Activated naive CD8-positive, alpha-beta T cell treated with anti-CD3 and anti-CD28 coated beads, Interleukin-2, amount 50 U/mL, for 16 hours (primary cell): ENCODE data around the gene COL6A3.
"Not testable (repeated sequence)": the region's sequence is repeated elsewhere in the genome, so short reads cannot be mapped to it uniquely, and the experiment has no call there.

Experiments
- DNase-seq: peaks from one replicate; pipeline ENCODE4 v3.0.0-alpha.2; 2020; ENCODE audit warnings: low read depth, low spot score

The COL6A3 gene

DNA sequence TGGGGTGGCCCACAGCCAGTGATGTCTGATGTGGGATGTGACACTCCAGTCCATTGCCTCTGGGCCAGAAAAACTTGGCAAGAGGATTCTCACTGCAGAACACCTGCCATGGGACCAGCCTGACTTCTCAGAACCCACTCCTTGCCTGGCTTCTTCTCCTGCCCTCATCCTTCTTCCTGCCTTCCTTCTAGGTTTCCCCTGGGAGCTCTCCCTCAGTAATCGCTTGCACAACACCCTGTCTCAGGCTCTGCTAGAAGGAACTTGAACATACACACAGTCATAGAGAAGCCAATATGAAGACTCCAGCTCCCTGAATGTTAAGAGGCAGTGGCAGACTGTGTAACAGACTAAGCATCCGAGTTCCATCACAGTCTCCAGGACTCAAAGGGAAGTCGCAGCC is 4.3 kb upstream of the COL6A3 start:
- DNase-seq, result no peak

DNA sequence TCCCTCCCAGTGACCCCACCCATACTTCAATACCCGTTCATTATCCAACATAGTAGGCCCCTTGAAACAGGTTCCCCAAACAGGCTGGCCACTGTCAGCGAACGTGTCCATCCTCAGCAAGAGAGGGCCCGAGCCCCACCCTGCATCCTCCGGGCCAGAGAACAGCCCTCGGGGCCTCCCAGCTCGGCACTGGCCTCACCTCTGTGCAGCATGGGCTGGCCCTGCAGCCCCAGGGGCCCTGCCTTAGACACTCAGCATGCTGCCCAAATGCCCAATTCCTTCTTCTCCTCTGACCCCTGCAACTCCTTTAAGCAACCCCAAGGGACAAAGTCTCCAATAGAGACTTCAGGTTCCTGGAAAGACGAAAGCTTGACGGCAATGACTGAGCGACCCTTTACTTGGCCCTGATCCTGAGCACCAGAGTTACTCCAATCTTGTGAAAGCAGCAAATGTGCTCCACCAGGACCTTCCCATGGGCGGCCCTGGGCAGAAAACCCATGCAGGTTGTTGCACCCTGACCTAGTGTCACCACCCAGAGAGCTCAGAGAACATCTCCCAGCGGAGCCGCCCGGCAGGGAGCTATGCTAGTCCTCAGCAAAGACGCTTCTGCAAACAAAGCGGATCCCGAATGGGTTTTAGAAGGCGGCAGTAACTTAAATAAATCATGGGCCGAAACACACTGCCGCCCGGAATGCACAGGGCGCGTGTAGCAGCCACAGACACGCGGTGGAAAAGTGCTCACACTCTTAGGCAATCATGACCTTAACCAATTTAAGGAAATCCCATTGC is 782 bp downstream of the COL6A3 start:
- DNase-seq, result no peak

- DNase-seq, result no peak
Observed at GRCh38 chr2:237412646-237412987, 1.3 kb downstream of the COL6A3 start.

- DNase-seq, result no peak
Observed at GRCh38 chr2:237411683-237412423, 2.1 kb downstream of the COL6A3 start.

DNA sequence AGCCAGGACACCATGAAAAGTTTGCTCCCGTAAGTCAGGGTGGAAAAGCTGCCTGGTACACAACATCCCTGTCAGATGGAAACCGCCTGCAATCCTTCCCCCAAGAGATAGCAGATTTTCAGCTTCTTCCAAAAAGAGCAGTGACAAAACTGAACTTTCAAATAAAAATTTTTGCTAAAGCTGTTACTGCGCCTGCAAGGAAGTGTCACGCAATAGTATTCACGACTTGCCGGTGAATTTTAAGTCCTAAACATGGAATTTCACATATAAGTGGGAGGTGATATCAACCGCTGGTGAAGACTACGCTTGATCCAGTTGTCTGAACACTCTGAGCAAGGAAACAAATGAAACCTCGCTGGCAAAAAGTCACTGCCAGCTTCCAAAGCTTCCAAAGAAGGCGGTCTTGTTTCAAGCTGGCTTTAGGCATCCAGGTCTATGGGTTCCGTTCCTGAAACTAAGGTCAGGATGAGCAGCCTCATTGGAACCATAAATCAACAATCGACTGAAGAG is 2.8 kb downstream of the COL6A3 start:
- no peak for DNase-seq

- DNase-seq, result not testable (repeated sequence)
Observed at GRCh38 chr2:237409263-237409662, 4.7 kb downstream of the COL6A3 start.

GRCh38 chr2:237408335-237409000 is 5.5 kb downstream of the COL6A3 start:
- no peak for DNase-seq

- DNase-seq, result no peak
Observed at GRCh38 chr2:237407700-237408099, 6.3 kb downstream of the COL6A3 start.

DNA sequence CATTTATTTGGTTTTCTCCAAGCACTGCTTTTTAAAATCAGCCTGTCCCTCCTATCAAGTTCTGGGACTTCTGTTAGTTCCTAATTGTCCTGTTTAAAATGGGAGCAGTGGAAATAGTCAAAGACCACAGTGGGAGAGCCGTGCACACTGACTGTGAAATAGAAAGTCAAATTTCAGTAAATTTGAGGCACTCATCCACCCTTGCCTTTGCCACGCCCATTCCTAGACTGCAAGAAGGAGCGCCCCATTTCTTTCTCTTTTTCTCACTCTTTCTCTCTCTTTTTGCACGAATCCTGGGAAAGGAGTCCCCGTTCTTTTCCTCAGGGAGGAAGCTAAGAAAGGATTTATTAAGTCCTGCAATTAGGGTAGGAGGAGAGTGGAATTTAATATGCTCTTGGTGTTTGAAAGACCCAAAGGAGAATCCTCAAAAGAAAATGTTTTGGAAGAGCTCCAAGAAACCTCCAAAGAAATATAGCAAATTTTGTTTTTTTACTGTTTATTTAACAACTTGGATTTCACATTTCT is 7.5 kb downstream of the COL6A3 start:
- DNase-seq, result no peak

DNA sequence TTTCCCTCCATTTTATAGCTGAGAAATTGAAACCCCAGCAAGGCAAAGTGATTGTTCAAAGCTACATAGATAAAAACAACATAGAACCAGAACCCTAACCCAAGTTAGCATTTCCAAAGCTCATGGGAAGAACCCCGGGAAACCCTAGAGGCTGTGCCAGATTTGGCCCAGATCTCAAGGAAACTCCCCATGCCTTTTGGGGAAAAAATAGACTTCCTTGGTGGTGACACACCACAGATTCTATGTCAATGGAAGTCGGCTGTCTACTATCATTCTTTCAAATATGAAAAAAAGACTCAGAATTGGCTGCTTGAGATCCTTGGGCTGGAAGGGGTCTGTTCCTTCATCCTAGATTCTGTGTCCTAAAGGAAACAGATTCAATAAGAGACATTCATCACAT is 8.4 kb downstream of the COL6A3 start:
- no peak for DNase-seq

GRCh38 chr2:237405006-237405559 is 8.9 kb downstream of the COL6A3 start:
- no peak for DNase-seq

DNA sequence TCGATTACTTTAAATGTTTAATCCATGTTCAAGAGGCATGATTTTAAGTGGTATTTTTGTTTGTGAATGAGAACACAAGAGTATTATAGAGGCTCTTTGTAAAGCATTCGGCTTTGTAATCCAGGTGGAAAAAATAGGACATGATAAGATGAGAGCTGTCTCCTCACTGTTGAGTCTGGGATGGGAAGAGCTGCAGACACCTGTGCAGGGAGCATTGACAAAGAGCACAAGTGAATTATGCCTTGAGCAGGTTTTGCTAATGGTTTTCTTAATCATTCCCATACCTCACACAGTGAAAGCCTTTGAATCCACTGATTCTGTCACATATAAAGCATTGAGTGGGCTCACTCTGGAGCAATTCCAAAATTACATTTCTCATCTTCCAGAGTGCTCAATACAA is 9.6 kb downstream of the COL6A3 start:
- DNase-seq, result no peak

- DNase-seq, result no peak
Observed at GRCh38 chr2:237403024-237403882, 10.7 kb downstream of the COL6A3 start.

DNA sequence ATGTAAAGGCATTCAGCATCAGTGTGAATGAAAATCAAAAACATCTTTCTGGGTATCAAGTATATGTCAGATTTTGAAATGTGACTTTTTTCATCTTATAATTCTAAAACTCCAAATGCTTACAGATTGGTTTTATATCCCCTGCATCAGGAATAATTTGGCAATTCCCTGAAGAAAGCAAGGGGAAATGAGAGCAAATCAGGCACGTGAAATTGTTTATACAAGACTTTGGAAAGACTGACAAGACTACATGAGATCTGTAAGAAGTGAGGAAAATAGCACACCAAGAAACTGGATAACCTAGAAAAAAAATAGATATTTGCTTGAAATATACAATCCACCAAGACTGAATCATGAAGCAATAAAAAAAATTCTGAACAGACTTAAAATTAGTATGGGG is 13.8 kb downstream of the COL6A3 start:
- DNase-seq, result no peak

- no peak for DNase-seq
Observed at GRCh38 chr2:237397072-237397471, 16.9 kb downstream of the COL6A3 start.

DNA sequence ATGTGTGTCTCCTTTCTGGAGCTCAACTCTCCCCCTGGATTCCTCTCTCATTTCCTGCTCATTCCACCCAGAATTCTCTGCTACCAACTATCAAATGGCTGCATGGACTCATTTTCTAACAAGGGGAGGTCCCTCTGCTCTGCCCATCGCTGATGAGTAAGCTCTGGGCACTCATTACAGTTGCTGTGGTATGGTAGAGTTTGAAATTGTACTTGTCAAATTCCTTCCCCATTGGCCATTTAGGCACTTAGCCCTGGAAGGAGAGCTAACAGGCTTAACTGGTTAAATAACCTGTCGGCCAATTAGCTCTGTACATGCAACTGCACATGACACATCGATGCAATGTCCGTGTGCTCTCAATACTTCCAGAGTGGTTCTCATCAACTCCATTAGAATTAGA is 20.4 kb downstream of the COL6A3 start:
- no peak for DNase-seq

DNA sequence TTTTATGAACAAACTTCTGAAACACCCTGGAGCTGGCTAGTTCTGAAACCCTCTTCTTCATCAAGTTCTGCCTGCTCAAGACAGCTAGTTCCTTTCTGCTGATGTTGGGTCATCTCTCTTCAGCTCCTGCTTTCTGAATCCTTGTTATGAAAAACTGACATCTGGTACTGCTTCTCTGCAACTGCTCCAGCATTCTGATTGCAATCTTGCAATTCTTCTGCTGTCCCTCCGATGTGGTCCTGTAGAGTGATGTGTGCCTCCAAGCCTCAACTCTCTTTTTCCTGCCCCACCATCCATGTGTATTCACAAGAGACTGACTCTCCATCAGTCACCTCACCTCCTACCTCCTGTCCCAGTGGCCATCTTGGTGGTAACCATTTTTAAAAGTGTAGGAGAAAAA is 21.8 kb downstream of the COL6A3 start:
- DNase-seq, result no peak

DNA sequence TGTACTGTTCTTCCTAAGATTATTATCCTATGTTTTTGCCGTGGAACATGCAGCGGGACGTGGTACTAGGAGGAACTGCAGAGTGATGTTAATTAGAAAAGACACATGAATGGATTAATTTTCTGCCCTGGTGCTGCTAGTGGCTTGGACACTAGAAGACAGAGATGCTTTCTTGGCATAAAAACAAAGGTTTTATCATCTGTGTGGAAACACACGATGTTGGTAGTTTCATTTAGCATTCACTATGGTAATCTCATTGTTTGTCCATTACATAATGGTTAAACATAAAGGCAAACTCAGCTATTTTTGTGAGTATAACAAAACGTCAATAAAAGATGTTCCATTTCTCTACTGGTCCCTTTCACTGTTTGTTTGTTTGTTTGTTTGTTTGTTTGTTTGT is 22.8 kb downstream of the COL6A3 start:
- no peak for DNase-seq

GRCh38 chr2:237390235-237390634 is 23.7 kb downstream of the COL6A3 start:
- no peak for DNase-seq

DNA sequence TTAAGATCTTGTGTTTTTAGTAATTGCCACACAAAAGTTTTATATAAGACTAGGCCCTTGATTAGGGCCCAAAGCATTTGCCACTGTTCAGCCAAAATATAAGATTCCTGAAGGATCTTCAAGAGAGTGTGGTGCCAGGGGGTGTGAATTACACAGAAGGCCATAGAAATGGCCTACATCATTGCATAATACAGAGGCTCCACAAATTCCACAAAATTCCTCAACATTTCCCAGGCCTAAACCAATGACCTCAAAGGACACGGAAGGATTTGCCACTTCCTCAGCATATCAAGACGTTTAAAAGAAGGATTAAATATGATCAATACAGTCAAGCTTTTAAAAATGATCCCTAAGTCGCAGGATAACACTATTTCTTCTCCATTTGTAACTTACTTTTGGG is 24.1 kb downstream of the COL6A3 start:
- DNase-seq, result no peak

DNA sequence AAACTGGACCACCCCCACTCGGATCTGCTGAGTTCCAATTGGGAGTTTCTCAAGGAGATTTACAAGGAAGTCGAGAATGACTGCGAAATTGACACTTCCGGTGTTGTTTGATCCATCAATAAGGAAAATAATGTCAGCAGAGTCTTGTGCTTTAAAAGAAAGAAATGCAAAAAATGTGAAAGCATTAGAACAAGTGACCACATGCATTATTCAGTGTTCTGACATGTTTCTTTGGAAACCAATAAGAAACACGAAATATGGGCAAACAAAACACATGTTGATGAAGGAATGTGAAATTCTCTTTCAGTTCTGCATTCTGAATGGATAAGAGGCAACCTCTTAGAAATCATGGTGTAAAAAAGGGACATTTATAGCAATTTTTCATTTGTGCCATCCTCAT is 25.9 kb downstream of the COL6A3 start:
- no peak for DNase-seq
